GM04503 (cell line): ENCODE data around the gene SMG1.
"Not testable (repeated sequence)": the region's sequence is repeated elsewhere in the genome, so short reads cannot be mapped to it uniquely, and the experiment has no call there.

ENCODE experiments used
- DNase-seq: peaks from one replicate; pipeline ENCODE4 v3.0.0-alpha.2; 2012; ENCODE audit warnings: low read depth

SMG1 gene

GRCh38 chr16:18759598-18760520 lies 166.3 kb downstream of the SMG1 start:
- peak; percentile 0 for DNase-seq

- DNase-seq, result not testable (repeated sequence)
Observed at GRCh38 chr16:18757960-18758660, 168.1 kb downstream of the SMG1 start.

GRCh38 chr16:18756639-18757038 lies 169.6 kb downstream of the SMG1 start:
- not testable (repeated sequence) for DNase-seq
